WTC11 (cell line): ENCODE measurements around the gene CCDC138.

Experiments
- ETV6 ChIP-seq: sonication (generic); formaldehyde crosslinking; IDR thresholded peaks from 2 replicates; pipeline ENCODE4 v1.8.1; 2022; ENCODE audit warnings: mild to moderate bottlenecking, missing genetic modification reagents
- GABPB1 ChIP-seq: sonication (generic); formaldehyde crosslinking; IDR thresholded peaks from 2 replicates; pipeline ENCODE4 v1.8.1; 2023; ENCODE audit warnings: mild to moderate bottlenecking, missing genetic modification reagents
- JUN ChIP-seq: sonication (generic); formaldehyde crosslinking; IDR thresholded peaks from 2 replicates; pipeline ENCODE4 v1.8.0; 2023; ENCODE audit warnings: mild to moderate bottlenecking, missing genetic modification reagents
- ZNF121 ChIP-seq: sonication (generic); formaldehyde crosslinking; IDR thresholded peaks from 2 replicates; pipeline ENCODE4 v1.8.0; 2023; ENCODE audit warnings: missing genetic modification reagents
- ZNF416 ChIP-seq: fragments of 250-450 bp; sonication (Bioruptor Pico); IDR thresholded peaks from 2 replicates; pipeline ENCODE4 v1.9.0; 2021; ENCODE audit warnings: mild to moderate bottlenecking, inconsistent platforms
- ZNF423 ChIP-seq: fragments of 250-450 bp; sonication (Bioruptor Pico); IDR thresholded peaks from 2 replicates; pipeline ENCODE4 v2.1.2; 2022; ENCODE audit warnings: mild to moderate bottlenecking, moderate library complexity
- TF ChIP-seq, protein P1 (sequence below): sonication (generic); formaldehyde crosslinking; IDR thresholded peaks from 2 replicates; pipeline ENCODE4 v1.8.1; 2022; ENCODE audit warnings: low read depth, mild to moderate bottlenecking, moderate library complexity, missing genetic modification reagents, borderline replicate concordance
- TF ChIP-seq, protein P2 (sequence below): fragments of 200-600 bp; IDR thresholded peaks from 2 replicates; pipeline ENCODE4 v1.8.0; 2022; ENCODE audit warnings: antibody characterized with exemption
- TF ChIP-seq, protein P3 (sequence below): sonication (generic); formaldehyde crosslinking; IDR thresholded peaks from 2 replicates; pipeline ENCODE4 v1.8.1; 2022; ENCODE audit warnings: mild to moderate bottlenecking, missing genetic modification reagents, moderate library complexity, borderline replicate concordance
- TF ChIP-seq, protein P4 (sequence below): sonication (generic); formaldehyde crosslinking; IDR thresholded peaks from 2 replicates; pipeline ENCODE4 v1.8.1; 2023; ENCODE audit warnings: mild to moderate bottlenecking, missing genetic modification reagents, moderate library complexity
- TF ChIP-seq, protein P5 (sequence below): sonication (generic); formaldehyde crosslinking; IDR thresholded peaks from 2 replicates; pipeline ENCODE4 v1.8.1; 2022; ENCODE audit warnings: mild to moderate bottlenecking, moderate library complexity, missing genetic modification reagents
- TF ChIP-seq, protein P6 (sequence below): sonication (generic); formaldehyde crosslinking; conservative IDR thresholded peaks from 2 replicates; pipeline ENCODE4 v1.8.1; 2022; ENCODE audit warnings: mild to moderate bottlenecking, missing genetic modification reagents

DNA sequence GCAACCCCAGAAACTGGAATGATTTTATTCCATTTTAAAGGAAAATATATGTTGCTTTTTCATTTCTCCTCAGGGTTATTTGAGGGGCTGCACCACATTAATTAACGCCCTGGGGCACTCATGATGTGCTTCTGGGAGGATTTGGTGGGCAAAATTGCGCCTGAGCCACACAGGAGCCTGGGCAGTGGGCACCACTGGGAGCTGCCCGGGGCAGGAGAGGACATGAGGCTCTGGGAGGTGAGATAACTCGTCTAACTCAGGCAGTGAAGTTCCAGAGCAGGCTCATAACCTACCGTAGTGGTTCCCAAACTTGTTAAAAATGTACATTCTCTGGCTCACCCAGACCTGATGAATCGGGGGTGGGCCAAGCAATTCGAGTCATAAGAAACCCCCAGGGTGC, 134.1 kb downstream of the CCDC138 start:
- TF ChIP-seq, protein P1, sequence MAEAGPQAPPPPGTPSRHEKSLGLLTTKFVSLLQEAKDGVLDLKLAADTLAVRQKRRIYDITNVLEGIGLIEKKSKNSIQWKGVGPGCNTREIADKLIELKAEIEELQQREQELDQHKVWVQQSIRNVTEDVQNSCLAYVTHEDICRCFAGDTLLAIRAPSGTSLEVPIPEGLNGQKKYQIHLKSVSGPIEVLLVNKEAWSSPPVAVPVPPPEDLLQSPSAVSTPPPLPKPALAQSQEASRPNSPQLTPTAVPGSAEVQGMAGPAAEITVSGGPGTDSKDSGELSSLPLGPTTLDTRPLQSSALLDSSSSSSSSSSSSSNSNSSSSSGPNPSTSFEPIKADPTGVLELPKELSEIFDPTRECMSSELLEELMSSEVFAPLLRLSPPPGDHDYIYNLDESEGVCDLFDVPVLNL (CRISPR knock-in tag), result no peak
- TF ChIP-seq JUN (CRISPR knock-in tag) (no peak), ZNF423 (CRISPR knock-in tag) (no peak), GABPB1 (no peak), ZNF416 (no peak), ETV6 (no peak), ZNF121 (CRISPR knock-in tag) (no peak)
- TF ChIP-seq, protein P2, sequence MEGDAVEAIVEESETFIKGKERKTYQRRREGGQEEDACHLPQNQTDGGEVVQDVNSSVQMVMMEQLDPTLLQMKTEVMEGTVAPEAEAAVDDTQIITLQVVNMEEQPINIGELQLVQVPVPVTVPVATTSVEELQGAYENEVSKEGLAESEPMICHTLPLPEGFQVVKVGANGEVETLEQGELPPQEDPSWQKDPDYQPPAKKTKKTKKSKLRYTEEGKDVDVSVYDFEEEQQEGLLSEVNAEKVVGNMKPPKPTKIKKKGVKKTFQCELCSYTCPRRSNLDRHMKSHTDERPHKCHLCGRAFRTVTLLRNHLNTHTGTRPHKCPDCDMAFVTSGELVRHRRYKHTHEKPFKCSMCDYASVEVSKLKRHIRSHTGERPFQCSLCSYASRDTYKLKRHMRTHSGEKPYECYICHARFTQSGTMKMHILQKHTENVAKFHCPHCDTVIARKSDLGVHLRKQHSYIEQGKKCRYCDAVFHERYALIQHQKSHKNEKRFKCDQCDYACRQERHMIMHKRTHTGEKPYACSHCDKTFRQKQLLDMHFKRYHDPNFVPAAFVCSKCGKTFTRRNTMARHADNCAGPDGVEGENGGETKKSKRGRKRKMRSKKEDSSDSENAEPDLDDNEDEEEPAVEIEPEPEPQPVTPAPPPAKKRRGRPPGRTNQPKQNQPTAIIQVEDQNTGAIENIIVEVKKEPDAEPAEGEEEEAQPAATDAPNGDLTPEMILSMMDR, result no peak
- TF ChIP-seq, protein P3, sequence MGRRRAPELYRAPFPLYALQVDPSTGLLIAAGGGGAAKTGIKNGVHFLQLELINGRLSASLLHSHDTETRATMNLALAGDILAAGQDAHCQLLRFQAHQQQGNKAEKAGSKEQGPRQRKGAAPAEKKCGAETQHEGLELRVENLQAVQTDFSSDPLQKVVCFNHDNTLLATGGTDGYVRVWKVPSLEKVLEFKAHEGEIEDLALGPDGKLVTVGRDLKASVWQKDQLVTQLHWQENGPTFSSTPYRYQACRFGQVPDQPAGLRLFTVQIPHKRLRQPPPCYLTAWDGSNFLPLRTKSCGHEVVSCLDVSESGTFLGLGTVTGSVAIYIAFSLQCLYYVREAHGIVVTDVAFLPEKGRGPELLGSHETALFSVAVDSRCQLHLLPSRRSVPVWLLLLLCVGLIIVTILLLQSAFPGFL (CRISPR knock-in tag), result no peak
- TF ChIP-seq, protein P4, sequence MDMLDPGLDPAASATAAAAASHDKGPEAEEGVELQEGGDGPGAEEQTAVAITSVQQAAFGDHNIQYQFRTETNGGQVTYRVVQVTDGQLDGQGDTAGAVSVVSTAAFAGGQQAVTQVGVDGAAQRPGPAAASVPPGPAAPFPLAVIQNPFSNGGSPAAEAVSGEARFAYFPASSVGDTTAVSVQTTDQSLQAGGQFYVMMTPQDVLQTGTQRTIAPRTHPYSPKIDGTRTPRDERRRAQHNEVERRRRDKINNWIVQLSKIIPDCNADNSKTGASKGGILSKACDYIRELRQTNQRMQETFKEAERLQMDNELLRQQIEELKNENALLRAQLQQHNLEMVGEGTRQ (CRISPR knock-in tag), result no peak
- TF ChIP-seq, protein P5, sequence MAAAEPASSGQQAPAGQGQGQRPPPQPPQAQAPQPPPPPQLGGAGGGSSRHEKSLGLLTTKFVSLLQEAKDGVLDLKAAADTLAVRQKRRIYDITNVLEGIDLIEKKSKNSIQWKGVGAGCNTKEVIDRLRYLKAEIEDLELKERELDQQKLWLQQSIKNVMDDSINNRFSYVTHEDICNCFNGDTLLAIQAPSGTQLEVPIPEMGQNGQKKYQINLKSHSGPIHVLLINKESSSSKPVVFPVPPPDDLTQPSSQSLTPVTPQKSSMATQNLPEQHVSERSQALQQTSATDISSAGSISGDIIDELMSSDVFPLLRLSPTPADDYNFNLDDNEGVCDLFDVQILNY (CRISPR knock-in tag), result no peak
- TF ChIP-seq, protein P6, sequence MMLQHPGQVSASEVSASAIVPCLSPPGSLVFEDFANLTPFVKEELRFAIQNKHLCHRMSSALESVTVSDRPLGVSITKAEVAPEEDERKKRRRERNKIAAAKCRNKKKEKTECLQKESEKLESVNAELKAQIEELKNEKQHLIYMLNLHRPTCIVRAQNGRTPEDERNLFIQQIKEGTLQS, result no peak
